ENCODE results near the gene ADGRB2.

ADGRB2 gene

DNA sequence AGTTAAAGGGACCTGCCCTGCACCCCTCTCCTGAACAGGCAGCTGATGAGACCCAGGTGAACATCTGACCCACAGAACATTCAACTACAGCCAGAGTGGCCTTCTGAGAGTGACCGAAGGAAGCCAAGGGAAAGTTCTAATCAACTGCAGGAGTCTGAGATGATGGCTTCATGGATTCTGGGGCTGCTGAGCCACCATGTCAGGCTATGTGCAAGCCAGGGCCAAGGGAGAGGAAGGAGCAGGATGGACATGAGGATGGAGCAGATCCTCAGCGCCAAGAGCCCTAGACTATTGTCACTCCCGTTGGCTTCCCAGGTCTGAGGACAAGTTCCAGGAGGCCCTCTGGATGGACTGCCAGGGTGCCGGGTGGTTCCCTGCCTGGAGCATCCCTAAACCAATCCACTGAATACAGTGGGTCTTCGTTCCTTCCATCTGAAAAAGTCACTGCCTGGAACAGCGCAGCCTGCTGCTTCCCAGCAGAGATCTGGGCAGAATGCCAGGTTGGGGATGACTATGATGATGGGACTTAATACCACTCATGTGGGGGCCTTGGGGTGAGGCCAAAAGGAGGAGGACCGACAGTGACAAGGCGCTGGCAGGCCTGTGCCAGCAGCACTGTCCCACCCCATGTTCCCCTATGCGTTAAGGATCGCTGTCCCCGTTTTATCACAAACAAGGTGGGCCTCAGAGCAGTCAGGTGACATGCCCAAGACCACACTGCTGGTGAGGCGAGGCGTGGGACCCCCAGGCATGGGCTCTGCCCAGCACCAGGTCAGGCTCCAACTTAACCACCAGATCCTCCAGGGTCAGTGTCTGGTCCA lies 31.9 kb upstream of the ADGRB2 start:
- DNase-seq (ENCODE audit: low spot score) = peak; percentile 63

DNA sequence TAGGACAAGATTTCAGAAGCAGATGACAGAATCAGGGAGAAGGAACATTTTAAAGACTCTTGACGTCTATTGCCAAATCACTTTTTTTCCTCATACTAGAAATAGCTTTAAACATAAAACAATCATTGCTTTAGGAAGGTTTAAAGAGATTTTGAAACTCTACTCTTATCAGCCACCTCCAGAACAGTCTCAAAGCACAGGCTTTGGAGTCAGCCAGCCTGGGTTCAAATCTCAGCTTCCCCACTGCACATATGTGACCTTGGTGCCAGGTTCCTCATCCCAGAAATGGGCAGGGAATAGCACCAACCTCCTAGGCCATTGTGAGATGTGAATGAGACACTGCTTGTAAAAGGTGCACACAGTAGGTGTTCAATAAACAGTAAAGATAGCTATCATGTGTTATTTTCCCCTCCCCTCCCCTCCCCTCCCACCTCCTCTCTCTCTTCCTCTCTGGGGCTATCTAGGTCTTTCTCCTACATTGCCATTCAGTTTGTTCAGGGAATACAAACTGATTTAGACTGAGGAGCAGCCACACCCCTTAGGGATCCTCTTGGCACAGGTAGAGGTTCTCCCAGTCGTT lies 31.0 kb upstream of the ADGRB2 start:
- DNase-seq (ENCODE audit: low spot score) = no peak

DNA sequence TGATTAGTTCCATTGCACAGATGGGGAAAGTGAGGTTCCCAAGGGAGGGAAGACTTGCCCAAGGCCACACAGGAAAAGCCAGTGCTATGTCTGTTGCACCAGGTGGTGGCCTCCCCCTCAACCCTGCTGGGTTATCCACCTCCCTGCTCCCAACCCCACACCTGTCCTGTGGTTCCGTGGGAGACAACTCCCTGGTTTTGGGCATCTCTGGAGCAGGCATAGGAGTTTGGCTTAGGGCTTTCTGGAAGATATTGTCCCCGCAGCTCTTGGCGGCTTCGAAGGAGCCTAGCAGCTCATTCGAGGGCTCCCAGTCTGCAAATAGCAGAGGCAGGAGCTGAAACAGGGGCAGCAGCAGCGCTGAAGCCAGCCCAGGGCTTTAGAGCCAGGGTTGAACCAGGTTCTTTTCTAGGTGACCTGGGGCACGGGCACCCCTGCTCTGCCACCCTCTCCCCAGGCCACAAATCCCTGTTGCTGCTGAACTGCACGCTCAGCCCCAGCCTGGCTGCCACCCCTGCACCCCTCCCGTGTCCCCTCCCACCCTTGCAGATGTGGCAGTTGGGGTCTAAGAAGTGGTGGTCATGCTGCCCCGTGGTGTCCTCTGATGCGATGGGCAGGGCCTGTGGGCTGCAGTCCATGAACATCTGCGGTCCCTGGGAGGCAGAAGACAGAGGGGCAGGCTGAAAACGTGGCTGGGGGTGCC lies 29.6 kb upstream of the ADGRB2 start:
- peak; percentile 58 for DNase-seq (ENCODE audit: low spot score)

DNA sequence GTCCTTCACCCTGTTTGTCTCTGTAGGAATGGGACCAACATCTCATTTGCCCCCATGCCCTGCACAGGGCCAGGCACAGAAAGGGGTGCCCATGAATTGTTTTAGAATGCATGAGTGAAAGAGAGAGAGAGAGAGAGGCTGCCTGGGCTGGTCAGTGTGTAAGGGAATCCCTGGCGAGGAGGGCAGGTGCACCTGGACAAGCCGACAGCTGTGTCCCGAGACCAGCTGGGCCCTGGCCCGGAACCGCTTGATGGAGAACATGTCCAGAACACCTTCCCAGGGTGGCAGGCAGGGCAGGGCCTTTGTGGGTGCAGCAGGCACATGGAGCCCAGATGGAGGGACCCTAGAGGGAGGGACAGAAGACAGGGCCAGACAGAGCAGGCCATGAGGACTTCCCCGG lies 28.9 kb upstream of the ADGRB2 start:
- peak; percentile 42 for DNase-seq (ENCODE audit: low spot score)

DNA sequence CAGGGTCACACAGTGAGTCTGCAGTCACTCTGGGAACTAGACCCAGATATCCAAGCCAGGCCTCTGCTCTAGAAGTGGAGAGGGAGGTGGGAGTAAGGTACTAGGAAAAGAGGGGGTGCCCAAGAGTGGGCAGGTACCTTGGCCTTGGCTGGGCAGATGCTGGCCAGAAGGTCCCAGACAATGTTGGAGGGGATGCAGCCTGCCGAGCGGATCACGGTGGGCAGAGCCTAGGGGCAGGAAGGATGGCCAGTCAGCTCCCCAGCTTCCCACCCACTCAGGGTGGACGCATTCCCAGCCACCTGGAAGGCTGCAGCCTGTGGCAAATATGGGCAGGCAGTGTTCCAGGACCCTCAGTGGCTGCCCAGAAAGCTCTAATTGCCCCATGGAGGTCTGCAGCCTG lies 28.4 kb upstream of the ADGRB2 start:
- no peak for DNase-seq (ENCODE audit: low spot score)

DNA sequence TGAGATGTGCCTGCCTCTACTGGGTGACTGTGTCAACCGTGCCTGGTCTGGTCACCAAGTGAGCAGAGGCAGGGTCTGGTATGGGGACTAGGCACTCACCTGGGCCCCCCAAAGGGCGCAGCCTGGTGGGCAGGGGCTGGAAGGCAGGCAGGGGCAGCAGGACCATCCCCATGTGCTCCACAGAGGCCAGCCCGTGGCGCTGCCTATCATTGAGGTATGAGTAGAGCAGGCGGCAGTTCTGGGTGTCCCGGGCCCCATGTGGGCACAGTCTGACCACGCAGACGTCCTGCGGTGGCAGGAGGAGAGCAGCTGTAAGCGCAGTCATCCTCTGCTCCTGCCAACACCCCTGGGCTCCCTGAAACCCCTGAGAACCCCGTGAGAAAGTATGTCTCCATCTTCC lies 28.0 kb upstream of the ADGRB2 start:
- DNase-seq (ENCODE audit: low spot score) = peak; percentile 60

DNA sequence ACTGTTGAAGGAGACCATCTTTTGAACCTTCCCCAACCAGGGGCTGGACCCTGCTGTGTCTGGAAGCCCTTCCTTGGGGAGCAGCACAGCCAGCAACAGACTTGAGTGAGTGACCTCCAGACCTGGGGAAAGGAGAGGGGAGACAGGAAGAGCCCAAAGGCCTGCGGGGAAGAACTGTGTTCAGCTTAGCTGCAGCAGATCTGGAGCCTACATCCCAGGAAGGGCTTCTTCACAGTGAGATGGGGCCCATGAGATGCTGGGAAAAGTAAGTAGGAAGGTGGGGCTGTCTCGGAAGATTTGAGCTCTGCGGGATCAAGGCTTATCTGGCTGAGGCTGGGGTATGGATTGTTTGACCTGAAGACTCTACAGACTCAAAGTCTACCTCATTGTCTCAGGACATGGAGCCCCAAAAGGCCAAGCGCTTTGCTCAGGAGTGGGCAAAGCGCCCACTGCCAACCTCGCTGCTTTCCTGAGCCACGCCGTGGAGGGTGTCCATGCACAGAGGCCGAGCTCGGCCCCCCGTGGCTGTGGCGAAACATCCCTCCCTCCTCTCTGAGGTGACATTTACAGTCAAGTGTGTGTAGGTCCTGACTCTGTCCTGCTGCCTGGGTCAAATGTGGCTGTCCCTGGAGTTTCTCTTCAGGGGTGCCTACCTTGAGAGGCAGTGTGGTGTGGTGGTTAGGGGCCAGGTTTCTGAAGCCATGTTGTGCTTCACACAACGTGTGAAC lies 27.2 kb upstream of the ADGRB2 start:
- DNase-seq (ENCODE audit: low spot score) = peak; percentile 50

DNA sequence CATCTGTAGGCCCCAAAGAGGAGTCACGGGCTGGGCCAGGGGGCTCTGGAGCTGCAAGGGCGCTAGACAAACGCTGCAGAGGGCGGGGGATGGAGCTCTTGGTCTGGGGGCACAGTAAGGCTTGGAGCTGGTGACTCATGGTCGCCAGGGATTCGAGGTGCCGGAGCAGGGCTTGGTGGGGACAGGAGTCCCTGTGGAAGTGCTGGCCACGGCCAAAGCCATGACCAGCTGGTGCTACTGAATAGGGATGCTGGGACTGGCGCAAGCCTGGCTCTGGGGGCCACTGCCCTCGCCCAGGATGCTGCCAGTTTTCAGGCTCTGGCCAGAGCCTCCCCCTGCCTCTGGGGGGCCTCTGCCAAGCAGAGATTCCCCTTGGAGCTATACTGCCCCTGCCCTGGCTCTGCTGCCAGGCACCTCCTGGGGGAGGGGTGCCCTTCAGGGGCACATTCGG lies 26.5 kb upstream of the ADGRB2 start:
- peak; percentile 50 for DNase-seq (ENCODE audit: low spot score)

DNA sequence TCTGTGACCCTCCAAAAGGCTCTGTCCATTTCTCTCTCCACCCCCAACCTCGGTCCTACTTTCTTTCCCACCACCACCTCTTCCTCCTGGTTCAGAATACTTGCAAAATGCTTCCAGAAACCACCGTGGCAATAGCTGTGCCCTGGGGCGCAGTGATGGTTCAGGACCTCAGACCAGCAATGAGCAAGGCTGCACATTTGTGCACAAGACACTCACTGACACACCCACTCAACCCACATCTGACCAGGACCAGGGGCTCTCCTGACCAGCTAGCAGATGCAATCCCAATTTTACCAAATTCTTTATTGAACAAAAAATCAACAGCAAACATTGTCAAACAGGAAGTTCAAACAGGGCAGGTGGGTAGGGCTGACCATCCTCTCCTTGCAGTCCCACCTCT lies 26.0 kb upstream of the ADGRB2 start:
- DNase-seq (ENCODE audit: low spot score) = no peak

DNA sequence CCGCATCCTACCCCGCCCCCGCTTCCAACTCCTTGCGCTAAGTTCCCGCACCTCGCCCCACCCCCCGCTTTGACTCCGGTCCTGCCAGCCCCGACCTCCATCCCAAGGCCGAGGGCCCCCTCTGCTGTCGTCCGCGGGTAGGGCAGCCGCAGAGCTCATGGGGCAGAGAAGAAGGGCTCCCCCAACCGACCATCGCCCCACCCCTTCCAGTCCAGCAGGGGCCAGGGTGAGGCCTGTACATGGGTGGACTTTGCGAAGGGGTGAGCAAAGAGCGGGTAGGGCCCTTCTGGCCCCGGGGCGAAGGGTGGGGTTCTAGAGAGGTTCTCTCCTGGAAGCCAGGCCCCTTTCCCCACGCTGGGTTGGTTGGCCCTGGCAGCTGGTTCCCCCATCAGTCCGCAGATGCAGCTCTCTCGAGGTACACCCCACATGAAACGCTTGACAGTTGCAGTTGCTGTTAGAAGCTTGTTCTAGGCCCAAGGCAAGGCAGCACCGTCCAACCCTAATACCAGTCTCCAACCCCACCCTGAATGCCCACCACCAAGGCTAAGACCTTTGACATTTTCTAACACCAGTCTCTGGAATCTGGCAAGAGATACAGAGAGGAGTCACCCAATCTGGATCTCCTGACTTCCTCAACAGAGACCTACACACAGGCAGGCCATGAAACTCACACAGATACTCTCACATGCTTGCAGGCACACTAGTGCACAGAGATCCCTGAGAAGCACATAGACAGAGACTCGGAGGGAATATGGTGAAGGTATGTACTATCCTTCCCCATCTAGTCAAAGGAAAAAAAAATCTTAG lies 25.3 kb upstream of the ADGRB2 start:
- peak; percentile 97 for DNase-seq (ENCODE audit: low spot score)

DNA sequence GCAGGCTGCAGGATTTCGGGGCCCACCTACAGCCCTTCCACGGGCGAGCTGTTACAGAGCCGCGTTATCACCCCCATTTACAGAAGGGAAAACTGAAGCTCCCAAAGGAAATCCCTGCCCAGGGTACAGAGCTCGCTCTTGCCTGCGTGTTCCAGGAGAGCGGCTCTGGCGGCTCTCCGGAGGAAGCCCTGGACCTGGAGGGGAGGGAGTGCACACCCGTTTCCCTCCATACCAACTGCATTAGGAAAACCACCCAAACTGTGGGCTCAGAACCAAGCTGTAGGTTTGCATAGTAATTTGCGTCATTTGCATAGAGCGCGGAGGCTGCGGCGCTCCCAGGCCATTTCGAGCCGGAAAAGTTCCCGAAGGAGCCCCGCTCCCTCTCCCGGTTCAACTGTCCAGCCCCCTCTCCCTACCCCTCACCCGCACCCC lies 24.7 kb upstream of the ADGRB2 start:
- no peak for DNase-seq (ENCODE audit: low spot score)

DNA sequence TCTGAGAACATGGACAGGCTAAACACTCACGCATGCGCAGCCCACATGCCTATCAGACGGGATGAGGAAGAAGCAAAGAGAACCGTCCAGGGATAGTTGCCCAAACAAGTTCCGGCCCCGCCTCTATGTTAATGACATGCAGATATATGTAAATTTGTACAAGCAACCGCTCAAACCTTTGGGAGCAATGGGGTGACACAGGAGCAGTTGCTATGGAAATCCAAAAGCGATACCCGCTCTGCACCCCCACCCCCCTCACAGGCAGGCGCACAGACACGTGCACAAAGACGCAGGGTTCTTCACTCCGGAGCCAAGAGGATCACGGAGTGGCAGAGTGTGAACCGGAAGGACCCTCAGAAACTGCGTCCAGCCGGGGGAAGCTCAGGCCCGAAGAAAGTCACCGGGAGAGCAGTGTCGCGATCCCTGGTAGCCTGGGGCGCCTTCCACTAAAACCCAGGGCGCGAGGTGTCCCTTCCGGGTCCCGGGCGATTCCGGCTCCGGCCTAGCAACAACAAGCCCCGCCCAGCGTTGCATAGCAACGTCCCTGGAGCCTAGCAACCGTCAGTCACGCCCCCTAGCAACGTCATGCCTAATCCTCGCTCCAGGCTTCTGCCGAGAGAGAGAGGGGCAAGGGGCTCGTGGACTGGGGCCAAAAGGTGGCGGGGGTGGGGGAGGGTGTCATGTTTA lies 24.1 kb upstream of the ADGRB2 start:
- DNase-seq (ENCODE audit: low spot score) = peak; percentile 92

DNA sequence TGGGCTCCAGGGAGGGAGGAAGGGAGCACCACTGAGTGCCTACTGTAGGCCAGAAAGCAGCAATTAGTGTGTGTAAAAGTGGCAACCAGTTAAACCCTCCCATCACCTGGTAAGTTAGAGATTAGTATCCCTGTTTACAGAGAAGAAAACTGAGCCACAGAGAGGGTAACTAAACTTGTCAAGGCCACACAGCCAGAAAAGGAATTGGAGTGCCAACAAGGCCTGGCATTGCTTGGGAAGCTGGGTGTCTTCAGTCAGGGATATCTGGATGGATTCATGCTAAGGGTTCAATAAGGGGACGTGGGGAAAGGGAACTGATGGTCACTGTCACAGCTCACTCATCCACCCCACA lies 23.6 kb upstream of the ADGRB2 start:
- no peak for DNase-seq (ENCODE audit: low spot score)

DNA sequence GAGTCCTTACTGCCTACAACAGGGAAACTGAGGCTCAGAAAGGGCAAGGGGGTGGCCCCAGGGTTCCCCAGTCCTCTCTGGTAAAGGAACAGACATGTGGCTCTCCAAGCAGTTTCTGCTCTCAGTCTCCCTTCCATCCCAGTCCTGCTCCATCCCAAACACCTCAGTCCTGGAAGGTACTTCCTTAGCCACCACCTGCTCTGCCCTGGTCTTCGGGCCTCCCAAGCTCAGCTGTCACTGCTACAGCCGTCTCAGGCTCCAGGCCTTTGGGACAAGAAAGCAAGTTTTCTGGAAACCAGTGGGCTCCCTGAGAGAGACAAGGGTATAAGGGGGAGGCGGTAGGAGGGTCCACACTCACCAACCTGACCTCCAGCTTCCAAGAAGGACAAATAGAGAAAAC lies 23.1 kb upstream of the ADGRB2 start:
- DNase-seq (ENCODE audit: low spot score) = peak; percentile 31

DNA sequence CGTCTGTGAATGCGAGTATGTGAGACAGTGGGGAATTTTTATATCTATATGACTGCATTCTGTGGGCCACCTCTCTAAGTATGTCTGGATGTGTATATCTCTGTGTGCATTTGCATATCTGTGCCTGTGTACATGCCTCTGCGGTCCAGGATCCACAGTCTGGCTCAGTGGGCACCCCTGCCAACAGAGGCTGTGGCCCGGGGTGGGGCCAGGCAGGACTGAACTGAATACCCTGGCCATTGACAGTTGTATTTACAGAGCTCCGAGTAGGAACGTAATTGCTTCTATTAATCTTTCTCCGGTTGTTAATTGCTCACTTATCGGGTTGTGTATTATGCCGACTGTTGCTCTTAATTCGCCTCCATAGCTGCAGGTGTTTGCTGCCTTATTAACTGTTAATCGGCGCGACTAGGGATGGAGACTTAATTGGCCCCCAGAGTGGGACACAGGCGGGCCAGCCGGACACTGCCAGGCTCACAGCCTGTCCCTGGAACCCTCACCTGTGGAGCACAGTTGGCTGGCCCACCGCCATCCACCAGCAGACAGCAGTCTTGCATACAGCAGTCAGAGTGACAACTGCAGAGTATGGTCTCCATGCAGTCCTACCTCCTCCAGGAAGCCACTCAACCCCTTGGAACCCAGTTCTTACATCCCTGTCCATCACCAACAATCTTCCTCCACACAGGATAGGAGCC lies 22.4 kb upstream of the ADGRB2 start:
- DNase-seq (ENCODE audit: low spot score) = peak; percentile 53

DNA sequence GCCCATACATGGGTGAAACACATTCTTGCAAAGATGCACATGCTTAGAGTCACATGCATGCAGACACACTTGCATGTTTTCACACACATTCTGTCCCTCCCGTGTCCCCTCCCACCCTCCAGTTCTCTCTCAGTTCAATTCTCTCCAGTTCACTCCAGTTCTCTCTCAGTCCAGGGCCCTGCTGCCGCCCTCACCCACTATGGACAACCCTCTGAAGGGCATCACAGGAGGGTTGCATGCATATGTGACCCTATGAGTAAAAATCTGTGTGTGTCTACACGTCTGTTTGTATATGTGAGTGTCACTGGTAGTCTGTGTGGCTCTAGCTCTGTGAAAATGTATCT lies 21.8 kb upstream of the ADGRB2 start:
- DNase-seq (ENCODE audit: low spot score) = peak; percentile 46

DNA sequence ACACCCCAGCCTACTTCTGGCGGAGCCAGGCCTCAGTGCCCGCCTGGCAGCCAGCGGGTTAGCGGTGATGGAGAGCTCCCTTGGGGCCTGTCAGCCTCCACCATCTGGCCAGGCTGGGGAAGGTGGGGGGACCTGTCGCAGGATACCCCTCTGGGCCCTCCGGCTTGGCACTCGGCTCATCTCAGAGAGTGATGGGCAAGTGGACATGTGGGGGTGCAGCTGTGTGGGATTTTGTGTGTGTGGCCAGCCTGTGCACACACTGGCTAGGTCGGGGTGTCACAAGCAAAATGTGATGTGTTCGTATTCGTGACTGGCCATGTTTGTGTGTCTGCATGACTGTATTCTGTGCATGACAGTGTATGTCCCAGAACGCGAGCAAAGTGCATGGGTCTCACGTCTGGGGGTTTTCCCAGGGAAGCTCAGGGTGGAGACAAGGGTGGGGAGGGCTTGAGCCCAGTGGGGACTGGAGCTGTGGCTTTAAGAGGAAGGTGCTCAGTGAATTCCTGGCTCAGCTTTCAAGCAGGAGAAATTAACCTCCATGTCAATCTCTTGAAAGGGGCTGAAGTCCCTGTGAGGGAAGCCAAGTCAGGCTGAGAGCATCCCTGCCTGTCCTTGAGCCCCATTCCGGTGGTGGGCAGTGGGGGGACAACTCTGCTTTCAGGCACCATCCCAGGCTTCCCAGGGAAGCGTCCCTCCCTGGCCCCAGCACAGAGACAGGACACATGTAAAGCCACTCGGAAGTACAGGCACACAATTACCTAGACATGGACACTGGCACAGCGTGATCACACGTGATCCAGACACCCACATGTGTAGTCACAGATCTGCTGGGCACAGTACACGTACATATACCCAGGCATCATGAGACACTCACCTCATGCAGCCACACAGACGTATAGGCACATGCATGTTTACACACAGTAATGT lies 21.1 kb upstream of the ADGRB2 start:
- peak; percentile 57 for DNase-seq (ENCODE audit: low spot score)

DNA sequence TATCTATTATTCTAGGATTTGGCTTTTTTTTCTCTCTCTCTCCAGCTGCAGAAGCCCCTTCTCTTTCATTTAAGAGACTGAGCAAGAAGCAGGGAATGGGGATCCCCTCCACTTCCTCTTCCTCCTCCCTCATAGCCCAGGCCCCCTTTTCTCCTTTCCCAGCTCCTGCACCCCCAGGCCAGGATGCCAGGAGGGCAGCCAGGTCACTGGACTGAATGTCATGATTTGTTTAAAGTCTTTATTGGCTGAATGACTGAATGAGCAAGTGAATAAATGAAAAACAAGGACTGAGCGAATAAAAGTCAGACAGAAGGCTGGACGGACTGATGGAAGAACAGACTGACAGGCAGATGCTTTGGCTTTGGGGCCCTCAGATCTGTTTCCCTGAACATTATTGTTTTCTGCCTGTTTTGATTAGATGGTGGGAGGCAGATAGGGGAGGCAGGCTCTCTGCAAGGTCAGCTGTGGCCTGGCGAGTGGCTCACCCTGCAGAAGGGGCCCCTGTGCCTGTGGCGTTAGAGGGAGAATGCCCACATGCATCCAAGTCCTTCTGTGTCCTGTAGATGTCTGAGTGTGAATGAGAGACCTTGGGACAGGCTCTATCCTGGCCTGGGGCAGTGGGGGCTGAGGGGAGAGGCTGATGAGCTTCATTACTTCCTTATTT lies 20.3 kb upstream of the ADGRB2 start:
- no peak for DNase-seq (ENCODE audit: low spot score)

DNA sequence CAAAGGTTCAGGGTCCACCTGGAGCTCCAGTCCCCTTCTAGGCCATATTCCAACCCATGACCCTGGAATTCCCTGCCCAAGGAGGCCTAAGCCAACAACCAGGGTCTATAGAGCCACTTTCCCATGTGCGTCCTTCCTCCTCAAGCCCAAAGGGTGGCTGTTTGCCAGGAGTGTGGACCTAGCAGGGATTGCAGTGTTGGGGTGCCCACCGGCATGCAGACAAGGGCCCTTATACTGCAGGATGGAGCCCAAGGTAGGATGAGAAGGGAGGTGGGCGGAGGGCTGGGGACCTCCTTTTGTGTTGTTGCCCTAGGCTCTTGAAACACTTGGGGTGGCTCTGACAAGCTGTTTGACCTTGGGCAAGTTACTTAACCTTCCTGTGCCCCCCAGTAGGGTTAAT lies 19.7 kb upstream of the ADGRB2 start:
- DNase-seq (ENCODE audit: low spot score) = peak; percentile 44
